HG02840 (cell line): ENCODE data around the gene E2F2.
"Not testable (repeated sequence)": the region's sequence is repeated elsewhere in the genome, so short reads cannot be mapped to it uniquely, and the experiment has no call there.

Experiments
- ATAC-seq: cut with Tn5 transposase; IDR thresholded peaks from one replicate; pipeline ENCODE4 v1.9.1; 2021; ENCODE audit warnings: mild to moderate bottlenecking, moderate library complexity, moderate number of reproducible peaks; ENCODE audit not compliant: unreplicated experiment, low FRiP score

The E2F2 gene

DNA sequence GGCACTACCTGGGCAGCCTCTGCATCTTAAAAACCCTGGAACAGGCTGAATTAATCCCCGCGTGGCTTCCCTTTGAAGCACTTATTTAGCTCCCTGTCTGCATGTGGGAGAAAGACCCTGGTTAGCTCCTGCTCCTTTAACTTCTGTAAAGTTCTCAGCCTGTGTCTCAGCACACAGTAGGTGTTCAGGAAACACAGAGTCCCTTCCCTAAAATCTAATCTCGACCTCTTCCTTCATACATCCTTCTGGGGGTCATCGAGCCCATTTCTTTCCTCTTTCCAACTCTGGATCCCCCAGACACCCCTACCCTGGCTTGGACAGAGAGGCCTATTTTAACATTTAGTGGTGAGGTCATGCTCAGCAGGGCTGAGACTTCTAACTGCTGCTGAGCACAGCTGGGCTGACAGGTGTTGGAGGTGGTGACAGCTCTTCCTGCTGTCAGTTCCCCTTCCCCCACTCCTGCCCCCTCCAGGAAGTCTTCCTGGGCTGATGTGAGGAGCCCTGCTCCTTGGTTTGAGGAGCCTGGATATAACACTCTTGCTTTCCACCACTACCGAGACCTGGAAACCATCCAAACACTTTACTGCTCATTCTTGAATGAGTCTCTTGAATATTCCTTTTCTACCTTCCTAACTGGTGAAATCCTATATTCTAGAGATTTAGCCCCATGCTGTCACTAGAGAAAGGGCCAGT lies 5.3 kb downstream of the E2F2 start:
- ATAC-seq, result no peak

DNA sequence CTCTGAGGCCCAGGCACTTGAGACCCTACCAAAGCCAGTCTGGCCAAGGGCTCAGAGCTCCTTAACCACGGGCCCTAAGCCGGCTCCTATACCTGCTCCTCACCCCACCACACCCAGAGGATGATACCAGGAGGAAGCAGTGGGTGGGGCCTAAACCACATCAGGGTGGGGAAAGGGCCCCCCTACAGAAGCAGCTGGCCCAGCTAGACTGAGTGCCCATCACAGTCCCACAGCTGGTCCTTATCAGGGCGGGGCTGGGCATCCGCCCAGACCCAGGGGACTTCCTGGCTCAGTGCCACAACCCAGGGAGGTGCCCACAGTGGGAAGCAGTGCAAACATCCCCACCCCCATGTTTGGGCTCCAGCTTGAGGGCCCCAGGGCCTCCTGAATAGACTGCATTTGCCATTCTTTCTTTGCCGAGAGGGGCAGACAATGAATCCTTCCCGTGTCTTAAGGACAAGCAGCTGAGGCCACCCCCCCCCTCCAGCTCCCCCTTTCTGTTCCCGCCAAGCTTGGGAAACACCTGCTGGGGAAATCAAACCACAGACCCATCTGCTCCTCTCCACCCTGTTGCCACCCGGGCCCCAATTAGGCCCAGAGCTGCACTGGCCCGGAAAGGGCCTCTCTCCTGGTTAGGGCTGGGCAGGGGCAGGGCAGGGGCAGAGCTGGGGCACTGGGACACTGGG lies 6.2 kb downstream of the E2F2 start:
- no peak for ATAC-seq

DNA sequence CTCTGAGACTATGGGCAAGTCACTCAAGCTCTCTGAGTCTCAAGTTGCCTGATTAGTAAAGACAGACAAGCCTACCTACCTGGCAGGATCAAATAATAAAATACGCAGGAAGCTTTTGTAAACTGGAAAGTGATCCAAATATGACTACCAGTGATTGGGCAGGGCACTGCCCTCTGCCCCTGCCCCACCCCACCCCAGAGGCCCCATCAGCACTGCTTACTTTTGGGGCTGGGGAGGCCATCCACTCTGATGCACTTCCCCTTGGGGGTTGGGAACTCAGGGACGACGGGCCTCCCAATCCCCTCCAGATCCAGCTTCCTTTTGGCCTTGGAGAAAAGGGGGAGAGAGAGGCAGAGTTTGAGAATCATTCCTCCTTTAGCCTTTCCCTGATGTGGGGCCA lies 6.9 kb downstream of the E2F2 start:
- ATAC-seq, result no peak

DNA sequence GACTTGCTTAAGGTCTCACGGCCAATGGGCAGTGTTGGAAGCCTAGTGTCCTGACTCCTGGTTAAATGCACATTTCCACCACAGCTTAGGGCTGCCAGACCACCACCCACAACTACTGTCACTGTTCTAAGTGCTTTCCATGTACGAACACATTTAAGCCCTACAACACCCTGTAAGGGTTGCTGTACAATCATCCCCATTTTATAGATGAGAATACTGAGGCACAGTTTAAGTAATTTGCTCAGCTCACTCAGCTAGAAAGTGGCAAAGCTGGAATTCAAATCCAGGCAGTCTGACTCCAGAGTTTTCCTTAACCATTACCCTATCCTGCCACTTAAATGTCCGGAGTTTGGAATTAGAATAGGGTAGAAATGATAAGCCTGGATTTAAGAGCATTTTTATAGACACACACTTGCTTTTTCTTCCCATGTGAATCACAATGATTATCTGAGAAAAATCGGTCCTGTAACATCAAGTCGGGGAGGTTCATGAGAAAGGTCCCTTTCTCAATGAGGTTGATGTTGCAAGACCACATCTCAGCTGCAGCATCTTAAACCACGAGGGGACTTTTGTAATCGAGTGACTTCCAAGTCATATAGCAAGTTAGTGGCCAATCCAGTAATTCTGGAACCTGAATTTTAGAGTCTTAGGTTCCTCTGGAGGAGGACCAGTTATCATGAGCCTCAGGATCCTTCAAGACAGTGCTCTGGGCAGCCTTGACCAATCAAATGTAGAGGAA lies 8.6 kb downstream of the E2F2 start:
- ATAC-seq, result no peak

DNA sequence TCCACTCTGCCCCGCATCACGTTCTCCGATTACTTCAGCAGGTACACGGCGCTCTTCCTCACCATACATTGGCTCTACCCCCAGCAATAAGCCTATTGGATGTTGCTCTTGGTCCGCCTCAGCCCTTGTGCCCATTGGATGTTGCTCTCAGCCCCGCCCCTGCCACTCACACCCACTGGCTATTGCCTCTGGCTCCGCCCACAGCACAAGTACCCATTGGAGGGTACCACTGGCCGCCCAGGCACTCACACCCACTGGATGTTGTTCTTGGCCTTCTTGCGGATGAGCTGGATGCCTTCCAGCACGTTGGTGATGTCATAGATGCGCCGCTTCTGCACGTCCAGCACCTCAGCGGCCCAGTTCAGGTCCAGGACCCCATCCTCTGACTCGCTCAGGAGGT lies 9.4 kb downstream of the E2F2 start:
- no peak for ATAC-seq

DNA sequence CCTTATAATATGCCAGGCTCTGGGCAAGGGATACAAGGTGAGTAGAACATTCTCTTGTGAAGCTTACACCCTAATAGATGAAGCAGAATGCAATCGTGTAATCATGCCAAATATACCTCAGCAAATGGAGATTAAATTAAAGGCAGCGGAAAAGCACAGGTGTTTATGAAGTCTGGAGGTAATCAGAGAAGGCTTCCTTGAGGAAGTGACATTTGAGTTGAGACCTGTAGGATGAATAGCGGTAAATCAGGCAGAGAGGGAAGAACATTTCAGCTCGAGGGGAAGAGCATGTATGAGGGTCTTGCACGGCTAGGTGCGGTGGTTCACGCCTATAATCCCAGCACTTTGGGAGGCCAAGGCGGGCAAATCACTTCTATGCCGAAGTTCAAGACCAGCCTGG lies 13.5 kb downstream of the E2F2 start:
- no peak for ATAC-seq

DNA sequence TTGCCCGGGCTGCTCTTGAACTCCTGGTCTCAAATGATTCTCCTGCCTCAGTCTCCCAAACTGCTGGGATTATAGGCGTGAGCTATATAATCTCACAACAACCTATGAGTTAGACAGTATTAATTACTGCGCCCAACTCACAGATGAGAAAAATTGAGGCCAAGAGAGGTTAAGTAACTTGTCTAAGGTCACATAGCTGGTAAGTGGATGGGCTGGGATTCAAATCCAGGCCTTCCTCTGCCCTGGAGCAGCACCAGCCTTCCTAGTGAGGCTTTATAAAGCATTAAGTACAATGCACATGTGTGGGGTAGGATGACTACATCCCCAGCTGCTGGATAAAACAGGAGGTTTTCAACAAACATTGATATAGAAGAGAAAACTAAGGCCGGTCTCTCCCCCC lies 15.1 kb downstream of the E2F2 start:
- ATAC-seq, result no peak

DNA sequence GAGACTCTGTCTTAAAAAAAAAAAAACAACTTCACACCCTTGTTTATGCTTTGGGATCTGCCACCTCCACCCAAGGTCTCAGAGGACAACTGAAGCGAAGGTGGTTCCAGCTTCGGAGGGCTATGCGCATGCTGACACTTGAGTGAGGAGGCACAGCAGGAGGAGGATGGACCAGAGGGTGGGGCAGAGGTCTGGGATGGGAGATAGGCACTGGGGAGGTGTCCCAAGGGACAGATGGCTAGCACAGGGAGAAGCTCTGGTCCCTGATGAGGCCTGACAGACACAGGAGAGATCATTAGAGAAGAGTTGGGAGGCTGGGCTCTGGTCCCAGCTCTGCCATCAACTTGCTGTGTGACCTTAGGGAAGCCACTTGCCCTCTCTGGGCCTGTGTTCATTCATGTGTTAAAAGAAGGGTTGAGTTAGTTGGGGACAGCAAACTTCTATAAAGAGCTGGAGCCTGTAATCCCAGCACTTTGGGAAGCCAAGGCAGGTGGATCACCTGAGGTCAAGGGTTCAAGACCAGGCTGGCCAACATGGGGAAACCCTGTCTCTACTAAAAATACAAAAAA lies 16.8 kb downstream of the E2F2 start:
- ATAC-seq, result no peak

DNA sequence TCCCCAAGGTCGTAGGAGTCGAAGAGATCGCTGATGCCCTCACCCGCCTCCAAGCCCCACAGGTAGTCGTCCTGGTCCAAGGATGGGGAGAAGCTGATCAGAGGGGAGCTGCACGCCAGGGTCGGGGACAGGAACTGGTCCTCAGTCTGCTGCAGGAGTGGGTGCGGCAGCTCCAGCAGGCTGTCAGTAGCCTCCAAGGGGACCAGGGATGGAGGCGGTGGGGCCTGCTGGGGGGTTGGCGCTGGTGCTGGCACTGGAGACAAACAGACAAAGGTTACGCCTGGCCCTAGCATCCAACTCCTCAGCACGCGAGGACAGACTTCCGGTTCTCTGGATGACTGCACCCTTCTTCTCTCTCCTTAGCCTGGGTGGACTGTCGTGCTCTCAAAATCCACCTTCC lies 21.1 kb downstream of the E2F2 start:
- no peak for ATAC-seq

DNA sequence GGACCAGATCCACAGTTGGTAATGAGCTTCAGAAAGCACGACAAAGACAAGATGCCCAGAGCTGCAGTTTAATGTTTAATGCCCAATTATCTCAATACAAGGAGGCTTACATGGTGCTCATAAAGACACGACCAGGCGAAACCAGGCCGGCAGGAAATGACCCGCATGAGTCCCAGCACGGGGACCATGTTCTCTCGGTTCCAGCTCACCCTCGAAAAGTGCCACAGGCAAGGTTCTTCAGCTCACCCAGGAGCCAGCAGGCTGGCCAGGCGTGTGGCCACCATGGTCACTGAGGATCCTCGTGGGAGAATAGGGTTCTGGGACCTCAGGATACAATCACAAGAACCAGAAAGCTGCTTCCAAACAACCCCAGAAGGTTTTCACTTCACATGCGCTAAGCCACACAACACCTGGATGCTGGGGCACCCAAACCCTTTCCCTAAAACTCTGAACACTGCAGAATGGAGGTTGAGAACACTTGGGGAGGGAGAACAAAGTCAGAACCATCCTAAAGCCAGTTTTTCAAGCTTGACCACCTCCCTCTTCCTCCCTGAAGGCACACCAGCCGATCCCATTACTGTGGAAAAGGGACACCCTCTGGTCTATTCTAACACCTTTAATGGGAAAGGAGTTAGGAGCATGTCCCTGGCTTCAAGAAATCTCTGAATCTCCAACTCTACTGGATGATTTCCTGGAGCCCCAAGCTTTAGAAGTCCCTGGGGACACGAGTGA lies 24.5 kb downstream of the E2F2 start:
- ATAC-seq, result no peak

DNA sequence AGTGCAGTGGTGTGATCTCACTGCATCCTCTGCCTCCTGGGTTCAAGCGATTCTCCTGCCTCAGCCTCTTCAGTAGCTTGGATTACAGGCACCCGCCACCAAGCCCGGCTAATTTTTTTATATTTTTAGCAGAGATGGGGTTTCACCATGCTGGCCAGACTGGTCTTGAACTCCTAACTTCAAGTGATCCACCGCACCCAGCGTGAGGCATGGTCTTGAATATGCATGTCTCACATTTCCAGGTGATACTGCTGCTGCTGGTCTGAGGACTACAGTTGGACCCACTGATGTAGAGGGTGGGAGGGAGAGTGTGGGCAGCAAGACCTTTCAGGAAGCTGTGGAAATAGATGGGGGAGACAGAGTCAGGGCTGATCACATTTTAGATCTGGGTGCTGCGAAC lies 25.2 kb downstream of the E2F2 start:
- no peak for ATAC-seq

DNA sequence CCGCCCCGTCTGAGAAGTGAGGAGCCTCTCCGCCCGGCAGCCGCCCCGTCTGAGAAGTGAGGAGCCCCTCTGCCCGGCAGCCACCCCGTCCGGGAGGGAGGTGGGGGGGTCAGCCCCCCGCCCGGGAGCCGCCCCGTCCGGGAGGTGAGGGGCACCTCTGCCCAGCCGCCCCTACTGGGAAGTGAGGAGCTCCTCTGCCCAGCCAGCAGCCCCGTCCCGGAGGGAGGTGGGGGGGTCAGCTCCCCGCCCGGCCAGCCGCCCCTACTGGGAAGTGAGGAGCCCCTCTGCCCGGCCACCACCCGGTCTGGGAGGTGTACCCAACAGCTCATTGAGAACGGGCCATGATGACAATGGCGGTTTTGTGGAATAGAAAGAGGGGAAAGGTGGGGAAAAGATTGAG lies 26.9 kb downstream of the E2F2 start:
- not testable (repeated sequence) for ATAC-seq

DNA sequence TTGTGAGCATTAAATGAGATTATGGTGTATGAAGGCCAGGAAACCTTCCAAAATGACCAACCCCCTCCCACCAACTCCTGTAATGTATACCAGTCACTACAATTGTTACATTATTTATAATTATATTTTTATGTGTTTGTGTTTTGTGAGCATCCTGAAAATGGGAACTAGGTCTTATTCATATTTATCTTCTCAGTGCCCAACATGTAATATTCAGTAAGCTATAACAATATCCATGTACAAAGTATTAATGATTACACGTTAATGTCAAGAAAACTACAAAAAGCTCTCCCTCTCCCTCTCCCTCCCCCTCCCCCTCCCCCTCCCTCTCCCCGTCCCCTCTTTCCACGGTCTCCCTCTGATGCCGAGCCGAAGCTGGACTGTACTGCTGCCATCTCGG lies 28.1 kb downstream of the E2F2 start:
- ATAC-seq, result no peak

DNA sequence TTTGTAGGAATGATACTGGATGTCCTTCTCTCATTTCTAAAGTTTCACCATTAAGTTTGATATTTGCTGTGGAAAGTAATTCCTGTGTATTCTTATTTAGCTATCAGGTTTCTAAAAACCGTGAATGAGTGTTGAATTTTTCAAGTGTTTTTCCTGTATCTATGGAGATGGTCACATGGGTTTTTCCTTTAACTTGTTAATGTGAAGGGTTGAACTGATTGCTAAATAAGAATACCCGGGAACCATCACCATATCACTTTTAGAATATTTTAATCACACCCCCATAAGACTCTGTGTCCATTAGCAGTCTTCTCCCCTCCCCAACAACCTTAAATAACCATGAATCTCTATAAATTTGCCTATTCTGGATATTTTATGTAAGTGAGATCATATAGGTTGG lies 30.6 kb downstream of the E2F2 start:
- no peak for ATAC-seq

DNA sequence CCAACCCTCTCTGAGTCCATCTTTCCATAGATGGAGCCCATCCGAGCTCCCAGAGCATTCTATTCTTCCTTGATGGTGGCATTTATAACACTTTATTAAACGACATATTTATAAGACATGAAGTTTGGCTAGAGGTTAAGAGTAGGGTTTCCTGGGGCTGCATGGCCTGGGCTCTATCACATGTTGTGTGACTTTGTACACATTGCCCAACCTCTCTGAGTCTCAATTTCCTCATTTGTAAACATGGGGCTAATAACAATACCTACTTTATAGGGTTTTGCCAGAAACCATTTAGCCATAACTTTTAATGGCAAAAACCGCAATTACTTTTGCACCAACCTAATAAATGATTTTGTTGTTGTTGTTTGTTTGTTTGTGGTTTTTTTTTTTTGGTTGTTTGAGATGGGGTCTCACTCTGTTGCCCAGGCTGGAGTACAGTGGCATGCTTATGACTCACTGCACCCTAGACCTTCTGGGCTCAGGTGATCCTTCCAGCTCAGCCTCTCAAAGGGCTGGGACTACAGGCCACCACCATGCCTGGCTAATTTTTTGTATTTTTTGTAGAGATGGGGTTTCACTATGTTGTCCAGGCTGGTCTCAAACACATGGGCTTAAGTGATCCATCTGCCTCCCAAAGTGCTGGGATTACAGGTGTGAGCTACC lies 33.1 kb downstream of the E2F2 start:
- no peak for ATAC-seq

DNA sequence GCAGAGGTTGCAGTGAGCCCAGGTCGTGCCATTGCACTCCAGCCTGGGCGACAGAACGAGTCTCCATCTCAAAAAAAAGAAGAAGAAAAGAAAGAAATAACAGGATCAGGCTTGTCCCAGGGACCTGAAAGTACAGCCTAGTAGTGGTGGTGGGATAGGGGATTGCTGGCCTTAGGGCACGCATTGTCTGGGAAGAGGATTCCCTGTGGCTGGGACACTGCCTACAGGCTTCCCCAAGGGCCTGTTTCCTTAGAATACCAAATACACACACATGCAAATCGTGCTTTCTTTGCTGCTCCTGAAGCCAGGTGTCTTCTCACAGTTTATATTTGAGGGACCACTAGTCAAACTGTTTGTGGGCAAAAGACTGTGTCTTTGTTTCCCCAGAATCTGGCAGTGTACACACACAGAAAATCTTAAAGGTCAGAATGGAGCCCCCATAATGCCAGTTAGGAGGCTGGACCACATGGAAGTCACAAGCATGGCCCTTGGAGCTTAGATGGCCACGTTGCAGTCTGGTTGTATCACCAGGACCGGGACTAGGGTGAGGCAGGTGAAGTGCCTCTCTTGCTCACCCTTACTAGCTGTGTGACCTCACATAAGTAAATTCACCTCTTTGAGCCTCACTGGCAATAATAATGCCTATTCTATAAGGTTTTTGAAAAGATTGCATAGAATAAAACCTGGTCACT lies 34.4 kb downstream of the E2F2 start:
- ATAC-seq, result no peak

DNA sequence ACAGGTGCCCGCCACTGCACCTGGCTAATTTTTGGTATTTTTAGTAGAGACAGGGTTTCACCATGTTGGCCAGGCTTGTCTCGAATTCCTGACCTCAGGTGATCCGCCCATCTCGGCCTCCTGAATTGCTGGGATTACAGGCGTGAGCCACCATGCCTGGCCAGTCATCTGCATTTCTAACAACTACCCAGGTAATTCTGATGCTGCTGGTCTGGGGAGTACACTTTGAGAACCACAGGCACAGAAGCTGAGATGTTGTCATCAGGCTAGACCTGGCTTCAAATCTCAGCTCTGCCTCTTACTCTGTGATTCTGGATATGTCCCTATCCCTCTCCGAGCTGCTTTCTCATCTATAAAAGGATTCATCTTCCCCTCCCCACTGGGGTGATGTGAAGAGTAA lies 36.2 kb downstream of the E2F2 start:
- ATAC-seq, result not testable (repeated sequence)

DNA sequence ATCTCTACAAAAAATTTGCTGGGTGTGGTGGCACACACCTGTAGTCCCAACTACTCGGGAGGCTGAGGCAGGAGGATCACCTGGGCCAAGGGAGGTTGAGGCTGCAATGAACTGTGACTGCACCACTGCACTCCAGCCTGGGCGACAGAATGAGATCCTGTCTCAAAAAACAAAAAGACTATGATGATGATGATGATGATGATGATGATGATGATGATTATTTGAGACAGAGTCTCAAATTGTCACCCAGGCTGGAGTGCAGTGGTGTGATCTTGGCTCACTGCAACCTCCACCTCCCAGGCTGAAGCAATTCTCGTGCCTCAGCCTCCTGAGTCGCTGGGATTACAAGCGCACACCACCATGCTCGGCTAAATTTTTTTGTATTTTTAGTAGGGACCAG lies 38.3 kb downstream of the E2F2 start:
- ATAC-seq, result not testable (repeated sequence)

DNA sequence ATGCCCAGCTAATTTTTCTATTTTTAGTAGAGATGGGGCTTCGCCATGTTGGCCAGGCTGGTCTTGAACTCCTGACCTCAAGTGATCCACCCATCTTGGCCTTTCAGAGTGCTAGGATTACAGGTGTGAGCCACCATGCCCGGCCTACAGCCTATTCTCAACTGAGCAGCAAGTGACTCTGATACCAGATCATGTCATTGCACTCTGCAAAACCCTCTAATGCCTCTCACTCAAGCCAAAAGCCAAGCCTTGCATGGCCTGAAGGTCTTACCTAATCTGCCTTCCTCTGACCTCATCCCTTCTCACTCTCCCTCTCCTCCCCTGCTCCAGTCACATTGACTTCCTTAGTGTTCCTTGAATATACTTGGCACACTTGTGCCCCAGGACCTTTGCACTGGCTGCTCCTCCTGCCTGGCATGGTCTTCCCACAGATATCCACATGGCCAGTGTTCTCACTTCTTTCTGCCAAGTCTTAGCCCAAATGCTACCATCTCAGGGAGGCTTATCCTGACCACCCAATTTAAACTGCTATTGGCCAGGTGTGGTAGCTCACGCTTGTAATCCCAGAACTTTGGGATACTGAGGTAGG lies 38.8 kb downstream of the E2F2 start:
- no peak for ATAC-seq
